ENCODE results near the gene TMEM191B.
"Not testable (repeated sequence)": the region's sequence is repeated elsewhere in the genome, so short reads cannot be mapped to it uniquely, and the experiment has no call there.

- TF ChIP-seq CTCF (conservative IDR thresholded peaks at IDR 0.05; ENCODE audit: low read depth, low read length); EZH2 (IDR thresholded peaks at IDR 0.05; ENCODE audit: borderline replicate concordance, low read depth, low read length, poor library complexity, severe bottlenecking): not testable (repeated sequence)
Observed at GRCh38 chr22:18528597-18529415, 1.2 kb downstream of the TMEM191B start.

All from A673 (cell line).